Testis (tissue), 3 donors: ENCODE data around the gene GRIA1. TPM values are rescaled to one million over a fixed set of nuclear protein-coding genes. Genes with fewer than 3 reads are reported as not detected.

Experiments used
- DNase-seq: peaks from one replicate; pipeline ENCODE4 v3.0.0-alpha.2; 2019
- H3K27ac ChIP-seq, 2 donors: fragments of 200-600 bp; sonication (generic); one replicate each; pipeline ENCODE4 v1.5.1; 2019
- H3K27me3 ChIP-seq: fragments of 200-600 bp; sonication (generic); one replicate; pipeline ENCODE4 v1.5.1; 2019
- H3K36me3 ChIP-seq: fragments of 200-600 bp; sonication (generic); one replicate; pipeline ENCODE4 v1.5.1; 2017; ENCODE audit warnings: low read depth; ENCODE audit errors: missing control alignments
- H3K4me1 ChIP-seq: fragments of 200-600 bp; sonication (generic); one replicate; pipeline ENCODE4 v1.5.1; 2019
- H3K4me3 ChIP-seq, 2 donors: fragments of 200-600 bp; sonication (generic); one replicate each; pipeline ENCODE4 v1.5.1; 2017 to 2019
- H3K9me3 ChIP-seq: fragments of 200-600 bp; sonication (generic); one replicate; pipeline ENCODE4 v1.5.1; 2017
- POLR2A ChIP-seq: fragments of 450-650 bp; IDR thresholded peaks from one replicate; pipeline ENCODE4 v1.6.1; 2017; ENCODE audit warnings: antibody characterized with exemption, mild to moderate bottlenecking, moderate library complexity
- WGBS, 2 donors: methylation state at CpG; one replicate each; pipeline ENCODE4 v1.1.5; 2018; 5-methylcytosine and 5-hydroxymethylcytosine counted together
- intact Hi-C: fragments of 100-400 bp; cut with DNase I; formaldehyde crosslinking; loops from one replicate; pipeline ENCODE4 v1.15.1; 2023; ENCODE audit warnings: low total_unique reads
- polyA plus RNA-seq: library from polyadenylated mRNA; stranded (reverse); fragments of 350-450 nt; fragmentation: Illumina TruSeq; extraction: RNeasy Lipid Tissue Mini Kit (QIAGEN cat#74804); gene quantifications from one replicate; pipeline ENCODE4 v1.2.3, GENCODE V29; 2014; ENCODE audit warnings: low read depth, low replicate concordance; ENCODE audit not compliant: insufficient read depth
- total RNA-seq, 2 donors: library from RNA; depleted of rRNA; stranded (reverse); fragments of >200 nt; gene quantifications; one replicate each; pipeline ENCODE4 v1.2.3, GENCODE V29; 2016
- TF ChIP-seq, protein P1 (sequence below), 3 experiments: fragments of 450-650 bp in 2 of 3; fragments of 200-600 bp in 1 of 3; sonication (generic) in 1 of 3; IDR thresholded peaks; one replicate each; pipeline ENCODE4 v1.5.1; 2016 to 2019; ENCODE audit warnings: antibody characterized with exemption in 3 of 3, mild to moderate bottlenecking in 2 of 3, moderate library complexity in 1 of 3

Gene GRIA1
- total and polyA plus RNA-seq, 3 donors from 2014 or later = 0.93 to 5.4 (median 3.5) TPM

DNA sequence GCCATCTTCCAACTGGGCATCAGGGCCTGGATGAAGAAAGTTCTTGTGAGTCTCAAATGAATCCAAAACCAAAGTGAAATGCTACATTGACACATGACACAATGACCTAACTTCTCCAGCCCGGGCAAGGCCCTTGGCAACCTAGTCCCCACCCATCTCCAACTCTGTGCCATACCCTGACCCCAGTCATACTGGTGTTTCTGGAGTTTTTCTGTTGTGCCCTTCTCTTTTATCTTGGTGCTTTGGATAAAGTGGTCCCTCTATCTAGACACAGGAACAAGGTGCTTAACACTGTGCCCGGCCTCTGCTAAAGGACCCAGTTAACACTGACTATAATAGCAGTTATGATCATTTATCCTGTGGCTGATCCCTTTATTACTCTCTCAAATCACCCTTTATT, 149.8 kb downstream of the GRIA1 start:
- no peak for DNase-seq
- no peaks in the 10 kb centered on the region for H3K4me1 ChIP-seq
- H3K27ac ChIP-seq = no peak overlapping the region
- H3K9me3 ChIP-seq = no peaks in the 10 kb centered on the region
- H3K27me3 ChIP-seq = no peaks in the 10 kb centered on the region
- H3K36me3 ChIP-seq = no peaks in the 10 kb centered on the region
- 84 to 91% methylated on average over 2 of the region's 2 CpGs for WGBS, 2 donors
- intact Hi-C loops = no loop called here
- no peak overlapping the region for H3K4me3 ChIP-seq
- TF ChIP-seq POLR2A = no peak
- TF ChIP-seq, protein P1, sequence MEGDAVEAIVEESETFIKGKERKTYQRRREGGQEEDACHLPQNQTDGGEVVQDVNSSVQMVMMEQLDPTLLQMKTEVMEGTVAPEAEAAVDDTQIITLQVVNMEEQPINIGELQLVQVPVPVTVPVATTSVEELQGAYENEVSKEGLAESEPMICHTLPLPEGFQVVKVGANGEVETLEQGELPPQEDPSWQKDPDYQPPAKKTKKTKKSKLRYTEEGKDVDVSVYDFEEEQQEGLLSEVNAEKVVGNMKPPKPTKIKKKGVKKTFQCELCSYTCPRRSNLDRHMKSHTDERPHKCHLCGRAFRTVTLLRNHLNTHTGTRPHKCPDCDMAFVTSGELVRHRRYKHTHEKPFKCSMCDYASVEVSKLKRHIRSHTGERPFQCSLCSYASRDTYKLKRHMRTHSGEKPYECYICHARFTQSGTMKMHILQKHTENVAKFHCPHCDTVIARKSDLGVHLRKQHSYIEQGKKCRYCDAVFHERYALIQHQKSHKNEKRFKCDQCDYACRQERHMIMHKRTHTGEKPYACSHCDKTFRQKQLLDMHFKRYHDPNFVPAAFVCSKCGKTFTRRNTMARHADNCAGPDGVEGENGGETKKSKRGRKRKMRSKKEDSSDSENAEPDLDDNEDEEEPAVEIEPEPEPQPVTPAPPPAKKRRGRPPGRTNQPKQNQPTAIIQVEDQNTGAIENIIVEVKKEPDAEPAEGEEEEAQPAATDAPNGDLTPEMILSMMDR (IDR thresholded peaks at IDR 0.05) = no peak

DNA sequence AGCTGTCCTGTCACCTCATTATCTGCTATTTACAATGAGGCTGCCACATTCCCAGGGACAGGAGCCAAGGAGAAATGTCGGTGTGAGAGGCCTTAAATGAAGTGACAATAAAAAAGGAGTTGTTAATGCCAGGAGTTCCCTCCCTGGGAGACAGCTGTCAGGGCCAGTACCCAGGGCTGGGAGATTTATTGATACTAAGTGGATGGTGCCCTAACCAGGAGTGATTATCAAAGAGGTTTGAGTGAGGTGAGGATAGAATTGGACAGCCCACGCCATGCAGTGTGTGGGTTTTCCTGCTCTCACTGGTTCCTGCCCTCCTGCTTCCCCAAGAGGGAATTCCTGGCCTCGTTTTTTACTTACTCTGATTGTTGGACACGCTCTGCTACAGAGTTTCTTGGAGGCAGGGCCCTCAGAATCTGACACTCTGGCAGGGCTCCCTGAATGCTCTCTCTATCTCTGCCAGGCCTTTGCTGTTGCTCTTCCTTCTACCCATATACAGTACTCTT, 150.8 kb downstream of the GRIA1 start:
- DNase-seq = no peak
- no peak for TF ChIP-seq POLR2A
- TF ChIP-seq, protein P1 (IDR thresholded peaks at IDR 0.05) = no peak
- Histone ChIP-seq H3K27me3 (no peaks in the 10 kb centered on the region), H3K4me1 (no peaks in the 10 kb centered on the region), H3K4me3 (no peak overlapping the region), H3K9me3 (no peaks in the 10 kb centered on the region), H3K27ac (no peak overlapping the region), H3K36me3 (no peaks in the 10 kb centered on the region)
- intact Hi-C loops = no loop called here
- WGBS, 2 donors = 30 to 38% methylated on average over 4 of the region's 4 CpGs

DNA sequence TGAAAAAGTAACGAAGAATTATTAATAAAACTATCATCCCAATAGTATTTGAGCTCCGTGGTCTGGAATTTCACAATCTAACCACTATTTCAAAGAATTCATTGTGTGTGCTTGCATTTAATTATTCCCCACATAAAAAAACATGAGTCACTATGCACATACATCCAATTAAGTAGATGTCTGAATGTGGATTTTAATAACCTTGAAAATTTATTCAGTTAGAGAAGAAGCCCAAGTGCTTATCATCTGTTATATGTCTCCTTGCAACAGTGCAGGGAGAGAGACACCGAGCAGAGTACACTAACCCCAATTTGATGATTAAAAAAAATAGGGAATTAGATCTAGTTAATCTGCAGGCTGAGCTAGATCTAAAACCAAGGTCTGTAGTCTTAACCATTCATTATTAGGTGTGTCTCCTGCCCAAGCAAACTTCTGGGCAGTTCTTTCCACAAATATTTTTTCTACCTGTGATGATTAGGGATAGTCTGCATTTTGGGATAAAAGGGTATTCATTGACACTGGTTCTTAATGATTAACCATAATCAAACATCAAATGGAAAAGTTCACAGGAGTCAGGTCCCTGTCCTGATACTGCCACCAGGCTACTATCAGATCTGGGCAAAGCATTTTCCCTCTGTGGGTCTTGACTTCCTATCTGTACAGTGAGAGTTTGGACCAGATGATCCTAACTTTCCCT, 164.2 kb downstream of the GRIA1 start:
- H3K27me3 ChIP-seq = no peaks in the 10 kb centered on the region
- H3K9me3 ChIP-seq = no peaks in the 10 kb centered on the region
- H3K4me1 ChIP-seq = no peaks in the 10 kb centered on the region
- H3K36me3 ChIP-seq = no peaks in the 10 kb centered on the region
- DNase-seq = no peak
- TF ChIP-seq, protein P1 (IDR thresholded peaks at IDR 0.05) = no peak
- no peak for TF ChIP-seq POLR2A
- no peak overlapping the region for H3K27ac ChIP-seq
- 48 to 54% methylated on average over 3 of the region's 3 CpGs for WGBS, 2 donors
- no peak overlapping the region for H3K4me3 ChIP-seq
- intact Hi-C loops = no loop called here

DNA sequence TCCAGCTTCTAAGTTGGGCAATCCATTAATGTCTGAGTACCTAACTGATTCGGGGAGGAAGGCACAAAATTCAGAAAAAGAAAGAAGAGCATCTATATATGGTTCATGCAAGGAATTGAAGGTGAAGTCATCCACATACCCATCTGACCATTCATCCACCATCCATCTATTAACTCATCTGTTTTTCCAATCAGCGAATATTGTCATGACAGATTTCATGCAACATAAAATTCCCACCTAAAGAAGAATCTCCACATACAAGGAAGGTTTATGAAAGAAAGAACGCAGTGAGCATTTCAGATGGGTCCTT, 164.7 kb downstream of the GRIA1 start:
- Histone ChIP-seq H3K4me1 (no peaks in the 10 kb centered on the region), H3K9me3 (no peaks in the 10 kb centered on the region), H3K27me3 (no peaks in the 10 kb centered on the region), H3K27ac (no peak overlapping the region), H3K36me3 (no peaks in the 10 kb centered on the region), H3K4me3 (no peak overlapping the region)
- intact Hi-C loops = no loop called here
- 83 to 92% methylated on average over 3 of the region's 3 CpGs for WGBS, 2 donors
- DNase-seq = no peak
- TF ChIP-seq, protein P1 (IDR thresholded peaks at IDR 0.05) = no peak
- TF ChIP-seq POLR2A = no peak

DNA sequence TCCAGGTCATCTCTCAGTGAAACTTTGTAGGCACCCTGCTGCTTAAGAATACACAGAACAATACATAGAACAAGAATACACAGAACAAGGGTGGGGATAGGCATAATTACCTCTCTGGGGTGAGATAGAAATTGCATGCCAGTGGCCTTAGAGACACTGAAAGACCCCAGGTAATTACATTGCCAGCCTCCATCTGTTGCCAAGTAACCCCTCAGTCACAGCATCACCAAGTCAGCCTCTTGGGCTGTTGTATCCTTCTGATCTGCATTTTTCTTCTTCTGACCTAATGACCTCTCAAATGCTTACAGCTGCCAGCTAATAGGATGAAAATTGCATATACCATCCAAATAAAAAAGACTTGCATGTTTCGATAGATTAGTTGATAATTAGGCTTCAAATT, 167.7 kb downstream of the GRIA1 start:
- Histone ChIP-seq H3K9me3 (no peaks in the 10 kb centered on the region), H3K36me3 (no peaks in the 10 kb centered on the region), H3K4me1 (no peaks in the 10 kb centered on the region), H3K27me3 (no peaks in the 10 kb centered on the region), H3K4me3 (no peak overlapping the region), H3K27ac (no peak overlapping the region)
- intact Hi-C loops = no loop called here
- DNase-seq = no peak
- 58 to 72% methylated on average over 1 of the region's 1 CpG for WGBS, 2 donors
- TF ChIP-seq, protein P1 (IDR thresholded peaks at IDR 0.05) = no peak
- no peak for TF ChIP-seq POLR2A
